GM21360 (cell line): ENCODE data around the gene DNAJC28.
A peak's percentile ranks its signal among the peaks of the same experiment; 100 is the strongest.
"Not testable (repeated sequence)": the region's sequence is repeated elsewhere in the genome, so short reads cannot be mapped to it uniquely, and the experiment has no call there.

ENCODE experiments used
- ATAC-seq: cut with Tn5 transposase; IDR thresholded peaks from one replicate; pipeline ENCODE4 v1.9.1; 2021; ENCODE audit warnings: mild to moderate bottlenecking, moderate library complexity; ENCODE audit not compliant: unreplicated experiment

DNAJC28 gene, protein sequence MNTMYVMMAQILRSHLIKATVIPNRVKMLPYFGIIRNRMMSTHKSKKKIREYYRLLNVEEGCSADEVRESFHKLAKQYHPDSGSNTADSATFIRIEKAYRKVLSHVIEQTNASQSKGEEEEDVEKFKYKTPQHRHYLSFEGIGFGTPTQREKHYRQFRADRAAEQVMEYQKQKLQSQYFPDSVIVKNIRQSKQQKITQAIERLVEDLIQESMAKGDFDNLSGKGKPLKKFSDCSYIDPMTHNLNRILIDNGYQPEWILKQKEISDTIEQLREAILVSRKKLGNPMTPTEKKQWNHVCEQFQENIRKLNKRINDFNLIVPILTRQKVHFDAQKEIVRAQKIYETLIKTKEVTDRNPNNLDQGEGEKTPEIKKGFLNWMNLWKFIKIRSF

DNA sequence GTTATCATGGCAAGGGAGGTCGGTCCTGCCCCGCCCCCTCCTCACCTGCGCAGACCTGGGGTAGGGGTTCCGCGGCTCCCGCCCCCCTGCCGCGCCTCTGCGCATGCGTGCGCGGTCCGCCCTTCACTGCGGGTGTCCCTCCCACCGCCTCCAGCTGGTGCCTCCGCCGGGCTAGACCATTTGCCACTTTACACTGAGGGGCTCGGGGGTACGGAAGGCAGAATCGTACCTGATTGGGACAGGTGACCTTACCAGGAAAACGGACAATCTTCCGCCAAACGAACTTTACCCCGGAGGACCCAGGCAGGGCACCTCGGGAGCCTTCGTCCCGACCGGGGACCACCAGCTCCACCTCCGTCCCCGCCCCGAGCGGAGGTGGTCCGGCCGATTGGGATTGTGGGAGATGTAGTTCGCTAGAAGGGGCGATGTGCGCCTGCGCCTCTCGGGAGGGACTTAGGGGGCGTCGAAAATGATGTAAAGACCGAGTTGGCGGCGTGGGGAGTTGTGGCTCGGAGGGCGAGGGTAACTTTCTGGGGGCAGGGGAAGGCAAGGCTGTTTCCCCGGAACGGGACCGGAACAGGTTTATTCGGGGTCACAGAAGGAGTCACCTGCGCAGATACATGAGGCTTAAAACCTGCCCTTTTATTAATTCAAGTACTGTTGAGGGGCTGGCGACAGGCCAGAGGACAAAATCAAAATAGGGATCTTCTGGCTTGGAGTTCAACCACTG is at the start of gene DNAJC28:
Gene DNAJC28, minus strand, starts transcription at position 344 of the 730 bp plus-strand sequence. CDS start 2,323 bp downstream, outside the sequence.
- peak; percentile 96 for ATAC-seq

DNA sequence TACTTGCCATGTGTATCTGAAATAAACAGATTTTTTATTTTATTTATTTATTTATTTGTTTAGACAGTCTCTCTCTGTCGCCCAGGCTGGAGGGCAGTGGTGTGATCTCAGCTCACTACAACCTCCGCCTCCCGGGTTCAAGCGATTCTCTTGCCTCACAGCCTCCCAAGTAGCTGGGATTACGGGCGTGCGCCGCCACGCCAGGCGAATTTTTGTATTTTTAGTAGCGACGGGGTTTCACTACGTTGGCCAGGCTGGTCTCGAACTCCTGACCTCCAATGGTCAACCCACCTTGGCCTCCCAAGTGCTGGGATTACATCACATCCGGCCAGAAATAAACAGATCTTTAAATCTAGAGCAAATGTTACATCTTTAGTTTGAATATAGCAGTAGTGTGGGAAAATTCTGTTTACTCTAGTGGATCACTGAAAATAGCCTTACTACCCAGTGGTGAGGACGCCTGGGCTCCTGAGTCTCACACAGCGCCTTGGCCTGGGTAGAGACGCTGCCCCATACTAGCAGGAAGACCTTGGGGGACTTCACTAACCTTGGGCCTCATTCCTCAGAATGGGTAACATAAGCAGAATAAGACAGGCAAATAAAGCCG is 49.7 kb upstream of the DNAJC28 start:
- no peak for ATAC-seq

DNA sequence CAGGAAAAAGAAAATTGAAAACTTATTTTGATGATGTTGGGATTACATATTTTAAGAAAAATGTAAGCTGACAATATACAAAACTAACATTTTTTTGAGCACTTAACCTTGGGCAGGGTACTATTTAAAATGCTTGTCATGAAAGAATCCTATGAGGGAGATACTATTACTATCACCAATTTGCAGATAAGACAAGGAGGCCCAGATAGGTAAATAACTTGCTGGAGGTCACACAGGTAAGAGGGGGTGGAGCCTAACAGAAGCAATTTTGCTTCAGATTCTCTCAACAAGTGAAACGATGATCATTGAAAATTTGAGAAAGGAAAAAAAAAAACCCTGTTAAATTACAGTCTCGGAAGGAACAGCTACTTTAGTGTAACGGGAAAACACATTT is 49.2 kb upstream of the DNAJC28 start:
- ATAC-seq, result no peak

DNA sequence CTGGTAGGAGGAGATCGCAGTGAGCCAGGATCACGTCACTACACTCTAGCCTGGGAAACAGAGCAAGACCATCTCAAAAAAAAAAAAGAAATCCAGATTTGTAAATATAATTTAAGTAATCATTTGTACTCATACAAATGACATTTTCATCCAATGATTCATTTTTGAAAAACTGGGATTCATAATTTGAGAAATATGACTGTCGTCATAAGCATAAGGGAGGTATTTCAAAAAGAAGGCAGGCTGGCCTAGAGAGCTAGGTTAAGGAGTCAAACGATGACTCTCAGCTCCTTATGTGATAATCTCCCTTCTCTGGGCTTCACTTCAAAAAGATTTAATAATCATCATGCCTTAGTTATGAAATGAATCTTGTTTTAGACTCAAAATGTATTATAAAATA is 48.1 kb upstream of the DNAJC28 start:
- no peak for ATAC-seq

DNA sequence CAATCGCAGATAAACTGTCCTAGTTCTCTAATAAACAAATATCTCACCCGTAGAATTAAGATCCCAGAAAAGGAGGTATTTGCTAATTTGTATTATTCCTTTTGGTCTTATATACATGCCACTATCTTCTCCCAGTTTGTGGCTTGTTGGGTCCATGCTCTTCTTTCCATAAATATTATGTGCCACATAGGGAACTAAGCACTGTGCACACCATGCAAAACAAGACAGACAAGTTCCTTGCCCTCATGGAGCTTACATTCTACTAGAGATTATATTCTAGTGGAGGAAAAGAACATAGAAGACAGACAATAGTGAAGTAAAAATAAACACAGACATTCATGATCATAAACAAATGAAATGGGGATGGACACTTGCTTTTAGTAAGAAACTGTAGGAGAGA is 45.7 kb upstream of the DNAJC28 start:
- ATAC-seq, result no peak

DNA sequence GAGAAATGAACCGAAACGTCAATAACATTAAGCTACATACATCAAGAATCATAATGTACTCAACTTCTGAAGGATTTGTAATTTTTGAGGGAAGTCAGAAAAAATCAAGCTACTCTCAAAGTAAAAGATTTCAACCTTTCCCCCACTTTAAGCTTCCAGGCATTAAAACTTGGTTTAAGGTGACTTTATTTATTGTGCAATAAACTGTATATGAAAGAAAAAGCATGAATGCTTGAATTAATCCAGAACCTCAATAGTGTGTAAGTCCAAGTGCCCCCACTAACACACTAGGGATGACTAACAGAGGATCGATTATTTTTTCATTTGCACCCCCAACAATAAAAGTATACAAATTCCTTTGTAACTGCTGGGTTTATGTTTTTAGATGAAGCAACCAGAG is 39.5 kb upstream of the DNAJC28 start:
- ATAC-seq, result no peak

DNA sequence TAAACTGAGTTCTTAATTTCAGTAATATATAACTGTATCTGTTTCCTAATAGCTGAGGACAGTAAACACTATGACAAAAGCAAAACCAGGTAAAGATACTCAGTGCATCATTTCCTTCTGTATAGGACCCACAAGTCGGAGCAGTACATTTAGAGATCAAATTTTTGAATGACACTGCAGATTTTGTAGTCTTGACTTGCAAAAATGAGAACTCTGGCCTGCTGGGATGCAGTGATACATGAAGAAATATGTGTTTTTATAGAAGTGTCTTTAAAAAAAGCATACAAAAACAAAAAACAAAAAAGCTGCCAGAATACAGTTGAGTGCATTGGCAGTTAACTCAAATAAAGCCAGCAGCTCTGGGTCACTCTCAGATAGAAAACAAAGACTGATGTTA is 31.4 kb upstream of the DNAJC28 start:
- ATAC-seq, result no peak

DNA sequence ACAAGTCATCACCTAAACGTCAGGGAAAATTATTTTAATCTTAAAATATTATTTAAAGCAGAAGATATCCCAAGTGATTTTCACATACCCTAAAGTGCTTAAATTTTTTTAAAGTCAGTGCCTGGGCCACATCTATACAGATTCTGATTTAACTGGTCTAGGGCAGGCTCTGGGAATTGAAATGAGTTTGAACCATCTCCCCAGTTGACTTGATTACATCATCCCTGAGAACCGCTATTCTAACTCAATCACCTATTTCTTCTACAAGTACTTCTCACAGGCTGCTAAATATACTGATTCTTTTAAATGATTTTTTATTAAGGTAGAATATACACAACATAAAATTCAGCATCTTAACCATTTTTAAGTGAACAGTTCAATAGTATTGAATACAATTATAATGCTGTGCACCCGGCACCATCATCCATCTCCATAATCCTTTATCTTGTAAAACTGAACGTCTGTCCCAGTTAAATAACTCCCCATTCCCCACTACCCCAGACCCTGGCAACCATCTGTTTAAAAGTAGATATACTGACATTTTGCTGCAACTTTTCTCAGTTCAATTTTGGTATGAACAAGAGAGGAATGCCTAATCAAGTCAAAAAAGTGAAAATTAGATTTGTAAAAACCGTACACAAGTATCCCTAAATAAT is 30.9 kb upstream of the DNAJC28 start:
- ATAC-seq, result no peak

DNA sequence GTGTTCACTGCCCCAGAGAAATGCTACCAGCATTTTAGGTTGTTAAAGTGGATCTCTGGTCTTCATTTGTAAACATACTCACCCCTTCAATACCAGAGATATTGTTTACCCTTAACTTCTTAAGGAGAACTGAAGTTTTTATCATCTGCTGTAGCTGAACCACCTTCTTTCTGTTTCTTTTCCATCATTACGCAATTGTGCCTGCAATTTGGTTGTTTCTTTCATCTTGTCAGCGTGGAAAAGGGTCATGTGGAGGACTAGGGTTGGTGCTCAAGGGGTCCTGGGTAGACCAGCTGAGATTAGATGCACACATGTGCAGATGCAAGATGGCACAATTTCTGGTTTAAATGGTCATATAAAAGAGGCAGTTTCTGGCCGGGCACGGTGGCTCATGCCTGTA is 27.4 kb upstream of the DNAJC28 start:
- no peak for ATAC-seq

DNA sequence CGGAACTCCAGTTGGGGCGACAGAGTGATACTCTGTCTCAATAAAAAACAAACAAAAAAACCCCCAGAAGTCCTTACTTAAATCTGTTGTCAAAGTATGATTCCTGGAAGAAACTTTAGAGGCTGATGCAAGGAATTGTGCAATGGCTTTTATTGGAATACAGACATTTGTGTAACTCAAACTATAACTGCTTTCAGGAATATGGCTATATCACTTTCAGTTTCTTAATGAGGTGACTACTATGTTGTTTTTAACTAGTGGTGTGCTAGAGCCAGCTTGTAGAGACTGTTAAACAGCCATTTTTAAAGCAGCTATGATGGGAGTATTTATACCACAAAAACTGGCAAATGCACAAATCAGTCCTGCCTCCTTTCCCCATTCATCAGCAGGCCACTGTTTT is 22.7 kb upstream of the DNAJC28 start:
- no peak for ATAC-seq

DNA sequence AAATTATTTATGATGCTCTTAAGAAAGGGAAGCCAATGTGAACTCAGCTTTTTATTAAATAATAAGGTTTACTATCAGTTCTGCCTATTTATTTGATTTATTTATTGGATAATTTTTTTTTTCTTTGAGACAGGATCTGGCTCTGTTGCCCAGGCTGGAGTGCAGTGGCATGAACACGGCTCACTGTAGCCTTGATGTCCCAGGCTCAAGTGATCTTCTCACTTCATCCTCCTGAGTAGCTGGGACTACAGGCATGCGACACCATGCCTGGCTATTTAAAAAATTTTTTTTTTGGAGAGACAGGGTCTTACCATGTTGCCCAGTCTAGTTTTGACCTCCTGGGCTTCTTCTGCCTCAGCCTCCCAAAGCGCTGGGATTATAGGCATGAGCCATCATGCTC is 21.0 kb upstream of the DNAJC28 start:
- ATAC-seq, result no peak

DNA sequence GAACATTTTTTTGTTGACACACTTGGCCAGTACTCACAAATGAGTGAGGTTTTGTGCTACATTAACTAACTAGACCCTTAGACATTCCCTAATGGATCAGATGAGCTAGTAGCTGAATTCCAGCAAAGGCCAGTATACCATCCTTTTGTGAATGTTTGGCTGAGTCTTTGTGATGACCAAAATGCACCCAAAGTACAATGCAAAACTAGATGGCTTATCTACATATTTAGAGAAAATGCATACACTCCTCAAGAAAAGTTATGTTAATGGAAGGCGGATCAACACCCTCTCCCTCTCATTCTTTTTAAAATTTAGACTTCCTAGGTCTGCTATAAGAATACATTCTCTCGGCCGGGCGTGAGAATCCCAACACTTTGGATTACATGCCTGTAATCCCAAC is 20.1 kb upstream of the DNAJC28 start:
- ATAC-seq, result no peak

DNA sequence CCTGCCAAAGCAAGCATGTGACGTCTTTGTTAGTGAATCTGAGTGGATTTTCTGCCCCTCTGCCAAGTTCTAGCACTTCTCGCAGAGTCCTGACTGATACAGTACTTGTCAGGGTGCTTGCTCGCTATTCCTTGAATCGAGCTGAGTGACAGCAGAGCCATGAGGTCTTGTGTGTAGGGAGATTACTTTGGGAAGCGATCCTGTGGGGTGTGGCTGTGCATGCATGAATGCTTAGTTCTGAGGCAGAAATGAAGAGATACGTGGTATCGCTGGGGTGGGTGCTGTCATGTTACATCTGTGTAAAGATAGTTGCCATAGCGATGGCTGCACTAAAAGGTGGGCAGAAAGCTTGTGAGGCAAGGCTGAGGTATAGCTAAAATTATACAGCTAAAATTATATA is 19.3 kb upstream of the DNAJC28 start:
- no peak for ATAC-seq

DNA sequence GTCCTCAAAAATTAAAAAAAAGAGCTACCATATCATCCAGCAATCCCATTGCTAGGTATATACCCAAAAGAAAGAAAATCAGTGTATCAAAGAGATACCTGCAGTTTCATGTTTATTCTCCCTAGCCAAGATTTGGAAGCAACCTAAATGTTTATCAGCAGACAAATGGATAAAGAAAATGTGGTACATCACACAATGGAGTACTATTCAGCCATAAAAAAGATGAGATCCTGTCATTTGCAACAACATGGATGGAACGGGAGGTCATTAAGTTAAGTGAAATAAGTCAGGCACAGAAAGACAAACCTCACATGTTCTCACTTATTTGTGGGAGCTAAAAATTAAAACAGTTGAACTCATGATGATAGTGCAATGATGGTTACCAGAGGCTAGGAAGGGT is 15.5 kb upstream of the DNAJC28 start:
- ATAC-seq, result not testable (repeated sequence)

DNA sequence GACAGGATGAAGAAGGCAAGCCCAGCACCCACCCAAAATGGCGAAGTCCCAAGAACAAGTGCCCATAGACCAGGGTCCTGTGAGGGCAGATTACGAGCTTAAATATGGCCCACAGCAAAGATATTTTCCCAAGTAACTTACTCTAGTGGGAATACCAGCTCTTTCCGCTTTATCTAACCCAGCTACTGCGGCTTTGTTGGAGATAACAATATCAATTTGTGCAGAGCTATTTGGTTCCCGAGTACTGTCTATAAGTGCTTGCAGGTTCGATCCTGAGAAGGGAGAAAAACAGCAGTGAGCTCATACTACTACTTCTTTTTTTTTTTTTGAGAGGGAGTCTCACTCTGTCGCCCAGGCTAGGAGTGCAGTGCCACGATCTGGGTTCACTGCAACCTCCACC is 14.3 kb upstream of the DNAJC28 start:
- ATAC-seq, result no peak

DNA sequence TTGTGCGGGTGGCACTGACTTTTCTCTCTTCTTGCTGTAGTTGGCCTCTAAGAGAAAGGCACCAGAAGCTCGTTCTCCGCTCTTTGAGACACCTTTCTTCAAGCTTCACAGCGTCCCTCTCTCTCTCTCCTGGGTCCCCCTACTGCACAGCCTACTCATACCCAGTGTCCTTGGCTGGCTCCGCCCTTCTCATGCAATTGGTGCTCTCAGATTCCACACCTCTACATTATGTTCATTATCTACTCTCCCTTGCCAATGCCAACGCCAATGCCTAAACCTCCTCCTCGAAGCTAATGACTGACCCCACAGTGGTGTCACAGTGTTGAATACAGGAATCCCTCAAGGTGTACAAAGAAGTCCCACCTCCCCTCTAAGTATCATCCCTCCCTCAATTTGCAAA is 4.8 kb upstream of the DNAJC28 start:
- no peak for ATAC-seq

DNA sequence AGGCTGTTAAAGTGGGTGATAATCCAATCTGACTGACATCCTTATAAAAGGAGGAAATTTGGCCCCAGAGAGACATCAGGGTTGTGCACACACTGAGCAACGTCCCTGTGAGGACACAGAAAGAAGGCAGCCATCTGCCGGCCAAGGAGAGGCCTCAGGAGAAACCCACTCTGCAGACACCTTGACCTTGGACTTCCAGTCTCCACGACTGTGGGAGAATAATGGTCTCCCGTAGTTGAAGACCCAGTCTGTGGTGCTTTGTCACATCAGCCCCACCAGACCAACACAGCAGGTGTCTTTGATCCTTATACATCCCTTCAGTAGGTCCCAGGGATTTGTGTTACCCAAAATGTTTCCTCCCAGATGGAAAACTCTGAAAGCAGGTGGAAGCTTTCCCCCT is 4.2 kb upstream of the DNAJC28 start:
- ATAC-seq, result no peak

DNA sequence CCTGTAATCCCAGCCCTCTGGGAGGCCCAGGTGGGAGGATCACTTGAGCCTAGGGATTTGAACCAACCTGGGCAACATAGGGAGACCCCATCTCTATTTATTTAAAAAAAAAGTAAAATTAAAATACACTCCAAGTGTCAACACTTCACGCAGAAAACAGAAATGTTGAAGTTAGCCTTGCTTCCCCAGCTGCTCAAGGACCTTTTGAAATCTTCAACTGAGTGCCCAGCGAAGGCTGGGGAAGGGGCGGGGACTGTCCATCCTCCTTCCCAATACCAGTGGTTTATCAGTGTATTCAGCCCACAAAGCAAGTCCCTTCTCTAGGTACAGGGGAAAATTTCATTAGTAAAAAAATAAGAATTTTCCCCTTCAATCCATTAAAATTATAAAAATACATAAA is 2.2 kb upstream of the DNAJC28 start:
- no peak for ATAC-seq

DNA sequence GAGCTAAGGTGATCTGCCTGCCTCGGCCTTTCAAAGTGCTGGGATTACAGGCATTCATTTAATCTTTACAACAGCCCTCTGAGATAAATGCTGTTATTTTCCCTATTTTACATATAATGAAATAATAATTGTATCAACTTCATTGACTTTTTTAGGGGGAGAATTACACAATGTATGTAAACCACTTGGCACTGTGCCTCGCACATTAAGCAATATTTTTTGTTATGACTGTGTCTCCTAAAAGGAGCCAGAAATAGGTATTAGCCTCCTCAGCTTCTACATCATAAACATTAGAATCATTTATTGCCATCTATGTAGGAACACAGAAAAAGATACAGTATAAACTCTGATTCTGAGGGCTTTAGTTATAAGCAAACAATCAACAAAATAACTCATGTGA is 1.1 kb upstream of the DNAJC28 start:
- no peak for ATAC-seq

DNA sequence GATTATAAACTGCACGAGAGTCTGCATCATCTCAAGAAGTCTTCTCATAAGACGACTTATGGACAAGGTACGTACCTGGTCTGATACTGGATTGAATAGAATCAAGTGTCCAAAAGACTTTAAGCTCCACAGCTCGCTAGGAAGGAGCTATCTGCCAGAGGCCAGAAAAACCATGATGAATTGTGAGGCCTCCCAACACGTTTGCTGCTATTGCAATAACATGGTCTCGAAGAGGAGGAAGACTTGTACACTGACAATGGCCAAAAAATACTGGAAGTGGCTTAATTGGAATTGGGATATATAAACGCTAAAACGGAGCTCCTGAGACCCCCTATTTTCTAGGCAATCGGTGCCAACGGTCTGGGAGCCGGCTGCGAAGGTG is 534 bp downstream of the DNAJC28 start:
- ATAC-seq, result no peak

DNA sequence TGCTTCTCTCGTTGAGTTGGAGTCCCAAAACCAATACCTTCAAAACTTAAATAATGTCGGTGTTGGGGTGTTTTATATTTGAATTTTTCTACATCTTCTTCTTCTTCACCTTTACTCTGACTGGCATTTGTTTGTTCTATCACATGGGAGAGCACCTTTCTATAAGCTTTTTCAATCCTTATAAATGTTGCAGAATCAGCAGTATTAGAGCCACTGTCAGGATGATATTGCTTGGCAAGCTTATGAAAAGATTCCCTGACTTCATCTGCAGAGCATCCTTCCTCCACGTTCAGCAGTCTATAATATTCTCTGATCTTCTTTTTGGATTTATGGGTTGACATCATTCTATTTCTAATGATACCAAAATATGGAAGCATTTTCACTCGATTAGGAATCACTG is 2.6 kb downstream of the DNAJC28 start:
- ATAC-seq, result no peak

DNA sequence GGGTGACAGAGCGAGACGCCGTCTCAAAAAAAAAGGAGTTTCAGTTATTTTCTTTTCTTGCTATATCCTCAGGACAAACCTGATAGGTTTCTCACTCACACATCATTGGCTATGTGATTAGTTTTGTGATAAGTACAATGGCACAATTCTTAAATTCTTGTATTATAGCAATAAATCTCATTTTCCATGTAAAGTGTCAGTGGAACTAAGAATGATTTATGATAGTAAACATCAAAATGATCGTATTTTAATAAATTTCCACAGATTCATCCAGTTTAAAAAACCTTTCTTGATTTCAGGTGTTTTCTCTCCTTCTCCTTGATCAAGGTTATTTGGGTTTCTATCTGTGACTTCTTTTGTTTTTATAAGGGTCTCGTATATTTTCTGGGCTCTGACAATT is 3.5 kb downstream of the DNAJC28 start:
- no peak for ATAC-seq
